Stomach smooth muscle (tissue), 2 donors: ENCODE results near the gene LMCD1.

Source experiments
- H3K27ac ChIP-seq: one replicate; pipeline ENCODE4 v1.7.0; 2013; ENCODE audit warnings: mild to moderate bottlenecking, low read length, inconsistent platforms
- H3K27me3 ChIP-seq, 2 donors: one replicate each; pipeline ENCODE4 v1.7.0; 2013; ENCODE audit warnings: low read length in 2 of 2; ENCODE audit not compliant: insufficient read depth in 2 of 2, control insufficient read depth in 1 of 2
- H3K36me3 ChIP-seq, 2 donors: one replicate each; pipeline ENCODE4 v1.7.0; 2013; ENCODE audit warnings: low read length in 2 of 2; ENCODE audit not compliant: control insufficient read depth in 2 of 2, insufficient read depth in 2 of 2
- H3K4me1 ChIP-seq: one replicate; pipeline ENCODE4 v1.7.0; 2013; ENCODE audit warnings: low read length; ENCODE audit not compliant: control insufficient read depth, insufficient read depth
- H3K4me3 ChIP-seq, 2 donors: one replicate each; pipeline ENCODE4 v1.7.0; 2013; ENCODE audit warnings: low read length in 2 of 2
- H3K9ac ChIP-seq, 2 donors: one replicate each; pipeline ENCODE4 v1.7.0; 2013; ENCODE audit warnings: low read length in 2 of 2, mild to moderate bottlenecking in 1 of 2
- H3K9me3 ChIP-seq, 2 donors: one replicate each; pipeline ENCODE4 v1.7.0; 2013; ENCODE audit warnings: low read length in 2 of 2; ENCODE audit not compliant: control insufficient read depth in 2 of 2
- donor health status: healthy.
- donor health status: Pancreatic carcinoma.

Gene LMCD1

GRCh38 chr3:8604988-8605387, 103.4 kb downstream of the LMCD1 start:
- no peak overlapping the region for H3K9ac ChIP-seq
- H3K27me3 ChIP-seq, result peaks cover 0 to 2% of the 10 kb centered on the region in 2 donors
- peaks cover 5% of the 10 kb centered on the region for H3K4me1 ChIP-seq
- H3K27ac ChIP-seq, result no peak overlapping the region
- H3K9me3 ChIP-seq, result no peaks in the 10 kb centered on the region
- no peaks in the 10 kb centered on the region for H3K36me3 ChIP-seq
- H3K4me3 ChIP-seq, result no peak overlapping the region

DNA sequence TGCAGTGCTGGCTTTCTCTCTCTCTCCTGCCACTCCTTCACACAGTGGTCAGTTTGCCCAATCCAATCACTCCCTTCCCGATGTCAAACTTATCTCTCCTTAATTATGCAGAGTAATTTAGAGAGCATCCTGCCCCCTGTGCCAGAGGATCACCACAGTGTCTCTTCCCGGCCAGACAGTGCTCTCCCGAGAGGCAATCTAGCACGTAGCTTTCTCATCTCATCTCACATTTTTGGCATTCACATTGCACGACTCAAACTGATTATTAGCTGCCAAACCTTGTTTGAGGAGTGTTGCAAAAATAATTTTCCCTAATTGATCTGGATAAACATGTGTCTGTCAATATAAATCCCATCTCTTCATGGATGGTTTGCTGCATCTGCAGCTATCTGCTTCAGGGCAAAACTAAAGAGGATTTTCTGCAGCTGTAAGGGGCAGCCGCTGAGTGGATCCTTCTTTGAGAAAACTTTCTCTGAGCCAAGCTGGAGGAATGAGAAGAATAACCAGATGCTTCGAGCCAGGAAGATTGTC, 105.1 kb downstream of the LMCD1 start:
- H3K4me3 ChIP-seq, result no peak overlapping the region
- no peaks in the 10 kb centered on the region for H3K36me3 ChIP-seq
- H3K27me3 ChIP-seq, result peaks cover 0 to 2% of the 10 kb centered on the region in 2 donors
- H3K27ac ChIP-seq, result no peak overlapping the region
- H3K9me3 ChIP-seq, result no peaks in the 10 kb centered on the region
- H3K4me1 ChIP-seq, result peaks cover 5% of the 10 kb centered on the region
- no peak overlapping the region for H3K9ac ChIP-seq

- Histone ChIP-seq H3K9me3 (no peaks in the 10 kb centered on the region), H3K4me3 (no peak overlapping the region), H3K4me1 (peaks cover 5% of the 10 kb centered on the region), H3K27ac (no peak overlapping the region), H3K27me3 (peaks cover 0 to 2% of the 10 kb centered on the region in 2 donors), H3K9ac (no peak overlapping the region), H3K36me3 (no peaks in the 10 kb centered on the region)
These were observed 105.8 kb downstream of the LMCD1 start for GRCh38 chr3:8607234-8608040.

- Histone ChIP-seq H3K27ac (no peak overlapping the region), H3K36me3 (no peaks in the 10 kb centered on the region), H3K9me3 (no peaks in the 10 kb centered on the region), H3K9ac (no peak overlapping the region), H3K4me1 (peaks cover 5% of the 10 kb centered on the region), H3K4me3 (no peak overlapping the region), H3K27me3 (peaks cover 0 to 2% of the 10 kb centered on the region in 2 donors)
These were observed 106.6 kb downstream of the LMCD1 start for GRCh38 chr3:8608041-8608790.

GRCh38 chr3:8608791-8609467, 107.3 kb downstream of the LMCD1 start:
- peaks cover 0 to 2% of the 10 kb centered on the region in 2 donors for H3K27me3 ChIP-seq
- no peaks in the 10 kb centered on the region for H3K36me3 ChIP-seq
- no peak overlapping the region for H3K9ac ChIP-seq
- no peak overlapping the region for H3K27ac ChIP-seq
- no peak overlapping the region for H3K4me3 ChIP-seq
- H3K9me3 ChIP-seq, result no peaks in the 10 kb centered on the region
- peaks cover 5% of the 10 kb centered on the region for H3K4me1 ChIP-seq

GRCh38 chr3:8610951-8611350, 109.3 kb downstream of the LMCD1 start:
- Histone ChIP-seq H3K4me1 (peaks cover 5% of the 10 kb centered on the region), H3K27ac (no peak overlapping the region), H3K27me3 (peaks cover 0 to 2% of the 10 kb centered on the region in 2 donors), H3K36me3 (no peaks in the 10 kb centered on the region), H3K9me3 (no peaks in the 10 kb centered on the region), H3K9ac (no peak overlapping the region), H3K4me3 (no peak overlapping the region)

DNA sequence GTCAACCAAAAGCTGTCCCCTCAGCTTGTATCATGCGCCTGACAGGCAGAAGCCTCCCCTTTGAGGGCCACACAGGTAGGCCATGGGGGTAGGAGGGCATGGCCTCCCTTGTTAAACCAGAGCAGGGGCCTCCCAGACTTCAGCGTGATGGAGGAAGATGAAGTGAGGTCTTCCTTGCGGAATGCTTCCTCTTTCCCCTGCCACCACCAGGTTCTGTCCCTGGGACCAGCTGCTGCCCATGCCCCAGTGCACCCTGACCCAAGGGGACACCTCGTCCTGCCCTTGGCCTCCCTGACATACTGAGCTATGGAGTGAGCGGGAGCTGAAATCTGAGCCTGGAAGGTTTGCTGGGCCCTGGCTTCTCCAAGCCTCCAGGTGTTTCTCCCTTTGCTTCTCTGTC, 116.3 kb downstream of the LMCD1 start:
- Histone ChIP-seq H3K4me3 (no peak overlapping the region), H3K9ac (no peak overlapping the region), H3K27me3 (no peaks in the 10 kb centered on the region), H3K4me1 (peaks cover 6% of the 10 kb centered on the region), H3K9me3 (peaks cover 0 to 18% of the 10 kb centered on the region in 2 donors), H3K36me3 (no peaks in the 10 kb centered on the region), H3K27ac (no peak overlapping the region)

DNA sequence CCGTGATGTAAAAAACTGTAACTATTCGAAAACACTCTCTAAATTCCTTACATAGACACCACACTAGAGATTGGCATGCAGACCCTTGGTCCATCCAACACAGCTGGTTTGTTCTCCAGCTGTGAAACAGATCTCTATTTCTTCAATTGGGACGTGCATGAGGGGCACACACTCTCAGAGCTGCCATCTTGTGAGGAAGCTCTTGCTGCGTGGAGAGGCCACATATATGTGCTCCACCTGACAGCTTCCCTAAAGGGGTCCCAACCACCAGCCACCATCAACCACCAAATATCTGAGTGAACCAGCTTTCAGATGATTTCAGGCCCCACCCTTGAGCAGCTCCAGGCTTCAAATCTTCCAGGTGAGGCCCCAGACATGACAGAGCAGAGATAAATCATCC, 117.3 kb downstream of the LMCD1 start:
- H3K36me3 ChIP-seq, result no peaks in the 10 kb centered on the region
- peaks cover 12% of the 10 kb centered on the region for H3K4me1 ChIP-seq
- no peak overlapping the region for H3K4me3 ChIP-seq
- H3K27me3 ChIP-seq, result no peaks in the 10 kb centered on the region
- no peak overlapping the region for H3K27ac ChIP-seq
- peaks cover 0 to 18% of the 10 kb centered on the region in 2 donors for H3K9me3 ChIP-seq
- no peak overlapping the region for H3K9ac ChIP-seq

- H3K4me1 ChIP-seq, result peaks cover 12% of the 10 kb centered on the region
- no peak overlapping the region for H3K4me3 ChIP-seq
- H3K27ac ChIP-seq, result no peak overlapping the region
These were observed 117.9 kb downstream of the LMCD1 start for GRCh38 chr3:8619548-8619947.

DNA sequence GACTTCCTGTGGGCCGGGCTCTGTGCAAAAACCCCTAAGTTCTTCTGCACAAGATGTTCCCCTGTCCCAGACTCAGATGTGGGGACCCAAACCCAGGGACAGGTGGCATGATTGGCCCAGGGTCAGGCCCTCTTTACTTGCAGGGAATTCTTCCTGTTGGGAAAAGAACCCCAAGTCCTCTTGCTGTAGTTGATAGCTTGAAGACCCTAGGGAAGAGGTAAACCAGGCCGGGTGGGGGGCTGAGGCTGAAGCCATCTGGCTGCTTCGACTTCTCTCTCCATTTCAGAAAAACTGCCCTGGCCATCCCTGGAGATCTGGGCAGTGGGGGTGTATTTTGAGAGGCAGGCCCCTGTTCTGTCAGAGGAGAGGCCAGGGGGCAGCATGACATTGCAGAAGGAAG, 119.5 kb downstream of the LMCD1 start:
- no peaks in the 10 kb centered on the region for H3K36me3 ChIP-seq
- no peaks in the 10 kb centered on the region for H3K27me3 ChIP-seq
- peaks cover 12% of the 10 kb centered on the region for H3K4me1 ChIP-seq
- H3K27ac ChIP-seq, result no peak overlapping the region
- no peak overlapping the region for H3K4me3 ChIP-seq
- no peak overlapping the region for H3K9ac ChIP-seq
- peaks cover 0 to 18% of the 10 kb centered on the region in 2 donors for H3K9me3 ChIP-seq

More at GRCh38 chr3:8619548-8619947, 117.9 kb downstream of the LMCD1 start:
- no peak overlapping the region for H3K9ac ChIP-seq
- no peaks in the 10 kb centered on the region for H3K36me3 ChIP-seq
- H3K9me3 ChIP-seq, result peaks cover 0 to 18% of the 10 kb centered on the region in 2 donors
- H3K27me3 ChIP-seq, result no peaks in the 10 kb centered on the region
